Activated CD4-positive, alpha-beta T cell treated with anti-CD3 and anti-CD28 coated beads for 4 hours (primary cell): ENCODE data around the gene METRN.
"Not testable (repeated sequence)": the region's sequence is repeated elsewhere in the genome, so short reads cannot be mapped to it uniquely, and the experiment has no call there.

Experiments used
- DNase-seq, 2 donors: peaks; one replicate each; pipeline ENCODE4 v3.0.0-alpha.2; 2020

The METRN gene

GRCh38 chr16:678209-678857 lies 36.6 kb upstream of the METRN start:
- DNase-seq, result no peak

GRCh38 chr16:678858-679813 lies 35.8 kb upstream of the METRN start:
- DNase-seq, result peak; percentile 47 to 50

GRCh38 chr16:679814-680624 lies 34.9 kb upstream of the METRN start, which contains the start of gene STUB1:
Gene STUB1, plus strand, starts transcription at chr16:680410. Its CDS starts 116 bp downstream, at chr16:680526.
- DNase-seq, result peak; percentile 91 to 93

GRCh38 chr16:680625-680945 lies 34.3 kb upstream of the METRN start:
- no peak for DNase-seq

GRCh38 chr16:680967-681745 lies 33.8 kb upstream of the METRN start:
- no peak for DNase-seq

GRCh38 chr16:681746-682427 lies 33.0 kb upstream of the METRN start:
- DNase-seq, result no peak

GRCh38 chr16:682493-683395 lies 32.2 kb upstream of the METRN start:
- no peak for DNase-seq

- no peak for DNase-seq
Observed at GRCh38 chr16:683396-684070, 31.4 kb upstream of the METRN start.

- peak; percentile 95 to 96 for DNase-seq
Observed at GRCh38 chr16:684071-684794, 30.7 kb upstream of the METRN start, which contains the start of gene JMJD8. Gene JMJD8, minus strand, starts transcription at chr16:684334. Its CDS starts 15 bp downstream, at chr16:684319.

- no peak for DNase-seq
Observed at GRCh38 chr16:684961-685696, 29.8 kb upstream of the METRN start.

- no peak for DNase-seq
Observed at GRCh38 chr16:685967-686366, 29.0 kb upstream of the METRN start.

- DNase-seq, result no peak
Observed at GRCh38 chr16:686459-687260, 28.3 kb upstream of the METRN start.

GRCh38 chr16:687499-687898 lies 27.4 kb upstream of the METRN start:
- no peak for DNase-seq

- DNase-seq, result no peak
Observed at GRCh38 chr16:689175-689897, 25.6 kb upstream of the METRN start.

- DNase-seq, result not testable (repeated sequence)
Observed at GRCh38 chr16:691242-691641, 23.7 kb upstream of the METRN start.

- DNase-seq, result no peak
Observed at GRCh38 chr16:692356-693108, 22.4 kb upstream of the METRN start.
